ENCODE data around the gene ACTR6.
"Not testable (repeated sequence)": the region's sequence is repeated elsewhere in the genome, so short reads cannot be mapped to it uniquely, and the experiment has no call there.

DNA sequence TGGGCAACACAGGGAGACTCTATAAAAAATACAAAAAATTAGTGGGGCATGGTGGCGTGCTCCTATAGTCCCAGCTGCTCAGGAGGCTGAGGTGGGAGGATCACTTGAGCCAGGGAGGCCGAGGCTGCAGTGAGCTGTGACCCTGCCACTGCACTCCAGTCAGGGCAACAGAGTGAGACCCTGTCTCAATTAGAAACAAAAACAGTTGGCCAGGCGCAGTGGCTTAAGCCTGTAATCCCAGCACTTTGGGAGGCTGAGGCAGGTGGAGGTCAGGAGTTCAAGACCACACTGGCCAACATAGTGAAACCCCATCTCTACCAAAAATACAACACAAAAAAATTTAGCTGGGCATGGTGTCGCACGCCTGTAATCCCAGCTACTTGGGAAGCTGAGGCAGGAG is 64.5 kb downstream of the ACTR6 start:
- TF ChIP-seq YY1 (IDR thresholded peaks at IDR 0.05; ENCODE audit: insufficient read depth, insufficient read length); ZNF274 (IDR thresholded peaks at IDR 0.05; ENCODE audit: low read depth, low read length): not testable (repeated sequence)

Measured in NT2/D1 (cell line).